Bronchial epithelial cell (primary cell): ENCODE measurements around the gene SIX3. TPM values are rescaled to one million over a fixed set of nuclear protein-coding genes. Genes with fewer than 3 reads are reported as not detected.

Source experiments
- DNase-seq: peaks from one replicate; pipeline ENCODE4 v3.0.0-alpha.2; 2010; ENCODE audit warnings: low read depth
- FAIRE-seq: peaks from 2 replicates; lab custom pipeline; 2011; peaks lifted over from hg19 to GRCh38; lab: Jason Lieb, UNC
- H3K27me3 ChIP-seq: 2 replicates; pipeline ENCODE4 v1.5.1; 2011; ENCODE audit warnings: low read length; ENCODE audit not compliant: control insufficient read depth, insufficient read depth
- H3K36me3 ChIP-seq: 2 replicates; pipeline ENCODE4 v1.5.1; 2011; ENCODE audit warnings: low read length; ENCODE audit not compliant: control insufficient read depth, insufficient read depth
- H3K4me3 ChIP-seq: 2 replicates; pipeline ENCODE4 v1.5.1; 2011; ENCODE audit warnings: mild to moderate bottlenecking, low read depth, low read length, control low read depth
- total RNA-seq: library from RNA; depleted of rRNA; stranded (reverse); fragments of >200 nt; gene quantifications from 2 replicates; pipeline ENCODE4 v1.2.1, GENCODE V29; 2014
- TF ChIP-seq, protein P1 (sequence below): IDR thresholded peaks from 2 replicates; pipeline ENCODE4 v1.5.1; 2011; ENCODE audit warnings: mild to moderate bottlenecking, moderate library complexity, low read length, control low read depth, inconsistent platforms; ENCODE audit not compliant: insufficient read depth, severe bottlenecking

The SIX3 gene
- total RNA-seq, 1 donor from 2014 or later: not detected

DNA sequence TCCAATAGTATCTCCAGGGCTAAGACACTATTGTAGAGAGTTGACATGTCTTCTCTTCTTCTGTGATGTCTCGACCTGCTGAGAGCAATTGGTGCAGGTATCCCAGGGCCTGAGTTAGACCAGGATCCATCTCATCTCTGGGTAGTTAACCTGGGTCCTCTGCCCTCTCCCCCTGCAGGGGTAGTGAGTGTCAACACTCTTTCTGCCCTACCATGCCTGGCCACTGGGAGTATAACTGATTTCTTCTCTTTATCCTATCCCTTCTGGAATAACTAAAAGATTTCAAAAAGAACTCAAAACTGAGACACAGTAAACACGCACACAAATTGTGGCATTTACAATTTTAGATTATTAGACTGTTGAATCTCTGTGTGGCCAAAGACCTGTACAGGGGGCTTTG is 20.8 kb upstream of the SIX3 start:
- TF ChIP-seq, protein P1, sequence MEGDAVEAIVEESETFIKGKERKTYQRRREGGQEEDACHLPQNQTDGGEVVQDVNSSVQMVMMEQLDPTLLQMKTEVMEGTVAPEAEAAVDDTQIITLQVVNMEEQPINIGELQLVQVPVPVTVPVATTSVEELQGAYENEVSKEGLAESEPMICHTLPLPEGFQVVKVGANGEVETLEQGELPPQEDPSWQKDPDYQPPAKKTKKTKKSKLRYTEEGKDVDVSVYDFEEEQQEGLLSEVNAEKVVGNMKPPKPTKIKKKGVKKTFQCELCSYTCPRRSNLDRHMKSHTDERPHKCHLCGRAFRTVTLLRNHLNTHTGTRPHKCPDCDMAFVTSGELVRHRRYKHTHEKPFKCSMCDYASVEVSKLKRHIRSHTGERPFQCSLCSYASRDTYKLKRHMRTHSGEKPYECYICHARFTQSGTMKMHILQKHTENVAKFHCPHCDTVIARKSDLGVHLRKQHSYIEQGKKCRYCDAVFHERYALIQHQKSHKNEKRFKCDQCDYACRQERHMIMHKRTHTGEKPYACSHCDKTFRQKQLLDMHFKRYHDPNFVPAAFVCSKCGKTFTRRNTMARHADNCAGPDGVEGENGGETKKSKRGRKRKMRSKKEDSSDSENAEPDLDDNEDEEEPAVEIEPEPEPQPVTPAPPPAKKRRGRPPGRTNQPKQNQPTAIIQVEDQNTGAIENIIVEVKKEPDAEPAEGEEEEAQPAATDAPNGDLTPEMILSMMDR: no peak

DNA sequence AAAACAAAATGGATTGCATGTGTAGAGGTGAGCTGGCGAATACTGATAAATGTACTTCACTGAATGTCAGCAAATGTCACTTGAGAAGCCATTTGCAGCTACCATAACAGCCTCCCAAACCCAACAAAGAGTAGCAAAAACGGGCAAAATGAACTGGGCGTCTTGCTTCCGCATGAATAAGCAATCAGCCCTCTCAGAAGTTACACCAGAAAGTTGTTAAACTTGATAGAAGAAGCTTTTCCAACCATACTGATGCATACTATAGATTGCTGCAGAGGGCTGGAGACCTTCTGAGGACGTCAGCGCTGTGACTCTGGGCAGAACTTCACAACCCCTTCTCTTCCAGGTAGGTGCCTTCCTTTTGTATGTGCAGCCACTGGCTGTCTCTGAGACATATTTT is 18.7 kb upstream of the SIX3 start:
- Histone ChIP-seq H3K27me3 (peaks cover 34% of the 10 kb centered on the region), H3K36me3 (no peaks in the 10 kb centered on the region), H3K4me3 (no peak overlapping the region)
- TF ChIP-seq, protein P1: no peak
- DNase-seq (no peak), FAIRE-seq (no peak)

More for the DNA sequence above, 20.8 kb upstream of the SIX3 start:
- DNase-seq: no peak
- Histone ChIP-seq H3K4me3 (no peak overlapping the region), H3K36me3 (no peaks in the 10 kb centered on the region), H3K27me3 (peaks cover 24% of the 10 kb centered on the region)
- no peak for FAIRE-seq

DNA sequence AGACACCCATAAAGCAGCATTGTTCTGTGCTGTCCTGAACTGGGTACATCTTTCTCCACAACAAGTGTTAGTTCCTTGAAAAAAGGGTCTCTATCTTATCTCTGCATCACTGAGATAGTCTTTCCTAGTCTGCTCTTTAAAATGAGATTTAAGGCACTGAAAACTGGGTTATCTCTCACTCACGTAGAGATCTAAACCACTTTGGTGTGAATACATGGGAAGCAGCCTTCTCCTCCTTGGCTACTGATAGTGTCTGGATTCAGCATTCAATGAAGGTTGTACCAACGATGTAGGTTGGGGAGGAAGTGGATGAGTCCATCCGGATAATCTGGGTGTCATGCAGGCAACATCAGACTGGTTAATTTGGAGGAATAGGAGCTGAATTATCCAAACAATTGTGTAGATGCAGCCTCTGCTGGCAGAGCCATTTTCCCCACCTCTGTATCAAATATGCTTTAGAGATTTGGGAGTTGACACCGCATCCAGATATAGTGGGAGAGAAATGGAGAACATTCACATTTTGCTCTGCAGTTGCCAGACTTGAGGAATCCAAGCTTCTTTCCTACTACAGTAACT is 15.9 kb upstream of the SIX3 start:
- TF ChIP-seq, protein P1: no peak
- peaks cover 49% of the 10 kb centered on the region for H3K27me3 ChIP-seq
- H3K36me3 ChIP-seq: no peaks in the 10 kb centered on the region
- FAIRE-seq (no peak), DNase-seq (no peak)
- no peak overlapping the region for H3K4me3 ChIP-seq

DNA sequence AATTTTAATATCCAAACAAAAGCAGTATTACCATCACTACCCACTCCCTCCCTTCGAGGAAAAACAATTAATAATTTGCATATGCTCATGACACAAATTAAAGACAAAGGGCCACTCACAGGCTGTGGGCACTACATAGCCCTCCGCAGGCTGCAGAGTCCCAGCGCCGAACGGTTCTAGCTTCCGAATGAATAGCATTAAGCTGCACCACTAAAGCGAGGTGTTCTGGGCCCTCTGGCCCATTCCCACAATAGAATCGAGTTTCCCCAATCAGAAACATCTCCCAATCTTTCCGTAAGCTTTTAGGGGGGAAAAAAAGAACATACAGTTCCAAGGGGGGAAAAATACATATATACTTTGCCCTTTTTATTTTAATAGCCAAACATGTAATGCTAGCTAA is 14.5 kb upstream of the SIX3 start:
- Histone ChIP-seq H3K36me3 (no peaks in the 10 kb centered on the region), H3K27me3 (peaks cover 55% of the 10 kb centered on the region), H3K4me3 (no peak overlapping the region)
- FAIRE-seq: no peak
- TF ChIP-seq, protein P1: no peak
- DNase-seq: no peak

DNA sequence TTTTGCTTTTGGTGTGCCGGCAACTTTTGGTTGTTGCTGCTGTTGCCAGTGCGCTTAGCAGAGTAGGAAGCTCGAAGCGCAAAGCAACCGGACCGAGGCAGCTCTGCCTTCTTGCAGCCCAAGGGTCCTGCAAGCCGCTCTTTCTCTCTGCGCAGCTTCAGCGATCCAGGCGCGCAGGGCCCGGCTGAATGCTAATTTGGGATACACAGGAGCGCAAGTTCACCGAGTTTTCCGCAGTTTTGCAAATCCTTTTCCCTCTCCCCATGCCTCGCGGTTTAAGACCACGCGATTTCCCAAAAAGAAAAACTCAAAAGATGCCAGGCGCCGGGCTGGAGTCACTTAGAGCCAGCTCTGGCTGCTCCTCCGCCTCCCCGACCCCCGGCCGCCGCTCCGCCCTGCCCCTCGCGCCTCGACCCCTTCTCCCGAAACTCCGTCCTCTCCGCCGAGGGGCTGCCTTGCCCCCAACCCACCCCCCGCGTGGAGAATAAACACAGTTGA is 13.5 kb upstream of the SIX3 start:
- H3K27me3 ChIP-seq: peaks cover 59% of the 10 kb centered on the region
- TF ChIP-seq, protein P1: no peak

More for the DNA sequence above, 13.5 kb upstream of the SIX3 start:
- H3K36me3 ChIP-seq: no peaks in the 10 kb centered on the region
- H3K4me3 ChIP-seq: no peak overlapping the region
- DNase-seq: no peak
- FAIRE-seq: no peak
